Adrenal gland (tissue), 5 donors: ENCODE measurements around the gene COPS6.

Experiments used
- CTCF ChIP-seq, 6 experiments: fragments of 450-650 bp in 4 of 6; fragments of 200-600 bp in 2 of 6; sonication (generic) in 1 of 6; IDR thresholded peaks; 1 replicate in 5 of 6; 2 replicates in 1 of 6; pipeline versions ENCODE4 v1.5.1 to v1.8.0; 2016 to 2021; ENCODE audit warnings: antibody characterized with exemption in 6 of 6, mild to moderate bottlenecking in 2 of 6, moderate library complexity in 1 of 6
- POLR2A ChIP-seq, 2 donors: fragments of 450-650 bp; IDR thresholded peaks; one replicate each; pipeline ENCODE4 v1.6.1; 2017; ENCODE audit warnings: antibody characterized with exemption in 2 of 2, mild to moderate bottlenecking in 2 of 2, moderate library complexity in 1 of 2
- donor health status: DM: no; HTN: no; CAD: no.

DNA sequence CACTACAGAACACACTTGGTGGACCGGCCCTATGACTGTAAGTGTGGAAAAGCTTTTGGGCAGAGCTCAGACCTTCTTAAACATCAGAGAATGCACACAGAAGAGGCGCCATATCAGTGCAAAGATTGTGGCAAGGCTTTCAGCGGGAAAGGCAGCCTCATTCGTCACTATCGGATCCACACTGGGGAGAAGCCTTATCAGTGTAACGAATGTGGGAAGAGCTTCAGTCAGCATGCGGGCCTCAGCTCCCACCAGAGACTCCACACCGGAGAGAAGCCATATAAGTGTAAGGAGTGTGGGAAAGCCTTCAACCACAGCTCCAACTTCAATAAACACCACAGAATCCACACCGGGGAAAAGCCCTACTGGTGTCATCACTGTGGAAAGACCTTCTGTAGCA lies 24.6 kb upstream of the COPS6 start:
- TF ChIP-seq POLR2A (IDR thresholded peaks at IDR 0.05) (no peak), CTCF (IDR thresholded peaks at IDR 0.05) (no peak)
